NCI-H2171 treated with DMSO at 0.1 percent for 48 hours (cell line): ENCODE results near the gene CLTC.
"Not testable (repeated sequence)": the region's sequence is repeated elsewhere in the genome, so short reads cannot be mapped to it uniquely, and the experiment has no call there.

ENCODE experiments used
- DNase-seq: peaks from one replicate; lab custom pipeline; 2025; lab: John Stamatoyannopoulos, UW

CLTC gene

DNA sequence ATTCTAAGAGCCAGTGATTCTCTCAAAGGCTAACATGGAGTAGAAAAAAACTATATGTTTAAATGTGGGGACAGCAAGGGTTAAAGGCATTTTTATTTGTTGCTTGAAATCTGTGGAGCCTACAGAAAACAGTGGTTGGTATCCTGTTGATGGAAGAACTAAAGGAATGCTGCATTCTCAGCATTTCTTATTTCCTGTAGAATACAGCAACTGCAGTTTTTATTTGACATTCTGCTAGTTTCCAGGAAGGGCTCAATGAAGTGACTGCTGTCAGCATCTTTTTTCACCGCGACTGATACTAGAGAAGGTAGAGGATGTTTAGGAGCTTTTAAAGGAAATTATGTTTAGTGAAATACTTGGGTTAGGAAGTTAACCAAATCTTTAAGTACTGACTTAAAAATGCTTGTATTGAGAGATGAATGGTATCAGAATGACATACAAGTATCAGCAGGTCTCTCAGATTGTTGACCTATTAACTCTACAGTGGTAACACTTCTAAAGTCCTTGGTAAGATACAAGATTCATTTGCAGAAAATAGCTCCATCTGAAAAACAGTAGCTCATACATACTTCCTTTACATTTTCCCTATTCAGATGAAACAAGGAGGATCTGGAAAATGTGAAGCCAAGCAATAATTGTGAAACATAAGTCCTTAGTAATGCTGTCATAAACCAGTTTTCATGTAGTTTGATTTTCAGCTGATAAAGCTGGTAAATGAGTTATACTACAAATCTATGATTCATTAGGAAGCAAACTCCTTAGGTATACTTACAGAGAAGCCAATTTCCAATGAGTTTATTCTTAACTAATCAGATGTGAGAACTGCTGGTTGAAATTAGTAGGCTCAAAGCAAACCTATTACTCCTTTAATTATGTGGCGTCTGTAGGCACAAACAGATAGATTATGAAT lies 15.2 kb downstream of the CLTC start:
- no peak for DNase-seq

DNA sequence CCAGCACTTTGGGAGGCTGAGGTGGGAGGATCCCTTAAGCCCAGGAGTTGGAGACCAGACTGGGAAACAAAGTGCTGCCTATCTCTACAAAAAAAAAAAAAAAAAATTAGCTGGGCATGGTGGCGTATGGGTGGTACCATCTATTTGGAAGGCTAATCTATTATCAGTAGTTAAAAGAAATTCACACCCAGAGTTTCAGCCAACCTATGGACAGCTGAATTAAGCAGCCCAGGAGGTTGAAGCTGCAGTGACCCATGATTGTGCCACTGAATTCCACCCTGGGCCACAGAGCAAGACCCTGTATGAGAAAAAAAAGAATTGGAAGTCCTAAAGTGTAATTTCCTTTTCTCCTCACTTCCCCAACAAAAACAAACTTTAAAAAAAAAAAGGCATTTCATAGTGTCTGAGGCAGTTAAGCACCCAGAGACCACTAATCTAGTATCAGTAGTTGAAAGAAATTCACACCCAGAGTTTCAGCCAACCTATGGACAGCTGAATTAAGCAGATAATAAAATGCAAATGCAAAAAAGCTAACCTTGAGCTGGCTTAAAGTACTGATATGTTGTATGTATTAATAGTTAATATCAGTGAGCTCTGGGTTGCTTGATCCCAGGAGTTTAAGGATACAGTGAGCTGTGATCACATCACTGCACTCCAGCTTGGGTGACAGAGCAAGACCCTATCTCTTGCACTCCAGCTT lies 18.1 kb downstream of the CLTC start:
- DNase-seq: no peak

DNA sequence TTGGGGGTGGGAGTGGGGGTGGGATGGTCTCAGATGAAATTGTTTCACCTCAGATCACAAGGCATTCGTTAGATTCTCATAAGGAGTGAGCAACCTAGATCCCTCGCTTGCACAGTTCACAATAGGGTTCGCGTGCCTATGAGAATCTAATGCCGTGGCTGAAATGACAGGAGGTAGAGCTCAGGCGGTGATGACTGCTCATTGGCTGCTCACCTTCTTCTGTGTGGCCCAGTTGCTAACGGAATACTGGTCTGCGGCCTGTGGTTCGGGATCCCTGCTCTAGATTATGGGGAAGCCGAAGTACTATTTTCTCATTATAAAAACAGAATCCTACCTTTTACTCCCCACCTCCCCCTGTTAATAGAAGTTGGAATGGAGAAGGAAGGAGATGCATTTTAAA lies 18.9 kb downstream of the CLTC start:
- no peak for DNase-seq

DNA sequence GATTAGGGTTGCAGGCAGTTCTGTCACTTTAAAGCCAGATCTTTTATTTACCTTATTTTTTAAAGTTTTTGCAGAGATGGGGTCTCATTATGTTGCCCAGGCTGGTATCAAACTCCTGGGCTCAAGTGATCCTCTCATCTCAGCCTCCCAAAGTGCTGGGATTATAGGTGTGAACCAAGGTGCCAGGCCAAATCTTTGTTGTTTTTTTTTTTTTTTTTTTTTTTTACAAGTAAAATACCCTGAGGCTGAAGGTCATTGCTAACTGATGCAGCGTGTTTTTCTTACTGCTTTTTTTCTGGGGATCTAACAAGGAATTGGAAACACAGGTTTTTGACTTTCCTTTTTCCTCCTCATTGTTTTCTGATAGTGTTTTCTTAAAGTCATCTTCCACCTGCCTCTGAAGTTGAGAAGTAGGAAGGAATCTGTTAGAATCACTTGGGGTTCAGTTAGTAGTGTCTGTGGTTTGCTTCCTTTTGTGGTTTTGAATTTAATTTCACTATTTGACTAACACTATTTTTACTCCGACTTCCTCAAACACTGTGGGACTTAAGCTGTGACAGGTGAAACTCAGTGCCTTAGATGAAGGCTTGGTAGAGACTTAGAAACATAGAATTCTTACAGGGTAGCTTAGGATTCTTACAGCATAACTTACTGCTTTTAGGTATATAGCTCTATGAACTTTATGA lies 22.2 kb downstream of the CLTC start:
- no peak for DNase-seq

DNA sequence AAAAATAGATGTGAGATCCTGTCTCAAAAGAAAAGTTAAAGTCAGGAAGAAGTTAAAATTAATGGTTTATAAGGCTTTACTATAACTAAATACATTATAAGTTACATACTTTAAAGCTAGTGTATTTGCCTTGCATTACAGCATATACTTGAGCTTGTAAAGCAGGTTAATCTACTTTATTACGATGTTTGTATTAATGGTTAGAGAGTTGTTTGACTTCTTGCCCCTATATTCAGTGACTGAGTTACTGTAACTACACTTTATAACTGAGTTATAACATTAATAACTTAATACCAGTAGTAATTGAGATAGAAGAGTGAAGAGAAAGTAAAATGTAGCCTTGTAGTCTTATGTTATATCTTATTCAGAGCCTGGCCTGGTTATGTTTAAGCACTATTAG lies 22.9 kb downstream of the CLTC start:
- DNase-seq: no peak

DNA sequence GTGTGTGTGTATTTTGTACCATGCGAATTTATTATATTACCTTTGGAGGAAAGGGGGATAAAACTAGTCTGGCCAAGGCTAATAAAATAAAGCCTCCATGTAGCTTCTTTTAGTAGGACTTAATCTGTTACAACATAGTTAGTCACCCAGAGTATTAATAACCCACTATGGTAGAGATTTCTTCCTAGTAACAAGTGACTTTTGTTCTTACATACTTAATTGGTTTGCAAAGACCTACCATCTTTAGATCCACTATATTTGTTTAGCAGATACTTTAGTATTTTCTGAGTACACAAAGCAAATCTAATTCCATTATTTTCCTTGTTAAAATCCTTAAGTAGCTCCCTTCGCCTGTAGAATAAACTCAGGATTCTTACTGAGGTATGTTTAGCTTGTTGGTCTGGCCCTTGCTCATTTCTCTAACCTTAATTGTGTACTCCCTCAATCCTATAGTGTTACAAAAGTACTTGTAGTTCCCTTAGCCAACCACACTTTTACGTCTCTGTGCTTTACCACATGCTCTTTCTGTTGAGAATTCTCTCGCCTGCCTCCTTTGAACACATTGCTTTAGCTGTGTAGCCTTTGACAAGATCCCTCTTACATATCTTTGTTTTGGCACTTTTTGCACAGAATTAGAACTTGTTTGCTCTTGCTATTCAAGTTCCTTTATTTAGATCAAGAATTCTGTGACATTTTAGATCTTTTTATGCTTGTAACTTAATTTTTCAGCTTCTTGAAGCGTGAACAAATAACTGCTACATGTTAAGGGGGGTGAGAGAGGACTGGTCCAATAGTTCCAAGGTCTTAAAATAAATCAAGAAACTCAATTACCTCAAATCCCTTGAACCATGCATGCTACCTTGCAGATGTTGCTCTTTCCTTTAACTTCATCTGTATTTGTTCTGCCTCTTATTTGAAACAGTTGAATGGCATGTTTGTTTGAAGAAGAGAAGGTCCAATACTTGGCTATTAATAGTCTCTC lies 23.8 kb downstream of the CLTC start:
- DNase-seq: no peak

DNA sequence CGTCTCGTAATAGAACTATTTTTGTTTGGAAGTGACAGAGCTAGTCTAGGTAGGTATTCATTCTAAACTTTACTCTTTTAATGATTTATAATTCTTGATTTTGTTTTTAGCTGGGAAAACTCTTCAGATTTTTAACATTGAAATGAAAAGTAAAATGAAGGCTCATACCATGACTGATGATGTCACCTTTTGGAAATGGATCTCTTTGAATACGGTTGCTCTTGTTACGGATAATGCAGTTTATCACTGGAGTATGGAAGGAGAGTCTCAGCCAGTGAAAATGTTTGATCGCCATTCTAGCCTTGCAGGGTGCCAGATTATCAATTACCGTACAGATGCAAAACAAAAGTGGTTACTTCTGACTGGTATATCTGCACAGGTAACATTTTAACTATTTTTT lies 27.6 kb downstream of the CLTC start:
- DNase-seq: no peak

DNA sequence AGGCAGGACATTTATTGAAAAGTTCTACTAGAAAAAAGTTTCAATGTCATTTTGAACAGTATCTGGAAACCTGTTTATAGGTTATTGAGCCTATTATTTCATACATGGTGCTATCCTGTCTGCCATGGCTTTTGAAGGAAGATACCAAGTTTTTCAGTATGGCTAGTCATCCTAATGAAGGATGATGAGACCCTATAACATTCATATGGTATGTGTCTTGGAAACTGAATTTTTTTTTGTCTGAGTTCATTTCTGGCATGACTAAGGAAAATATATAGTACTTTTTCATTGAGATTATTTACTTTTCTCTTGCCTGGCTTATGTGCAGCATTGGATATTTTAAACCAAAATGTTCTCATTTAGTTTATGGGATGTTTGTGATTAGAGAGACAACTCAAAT lies 30.2 kb downstream of the CLTC start:
- DNase-seq: no peak

DNA sequence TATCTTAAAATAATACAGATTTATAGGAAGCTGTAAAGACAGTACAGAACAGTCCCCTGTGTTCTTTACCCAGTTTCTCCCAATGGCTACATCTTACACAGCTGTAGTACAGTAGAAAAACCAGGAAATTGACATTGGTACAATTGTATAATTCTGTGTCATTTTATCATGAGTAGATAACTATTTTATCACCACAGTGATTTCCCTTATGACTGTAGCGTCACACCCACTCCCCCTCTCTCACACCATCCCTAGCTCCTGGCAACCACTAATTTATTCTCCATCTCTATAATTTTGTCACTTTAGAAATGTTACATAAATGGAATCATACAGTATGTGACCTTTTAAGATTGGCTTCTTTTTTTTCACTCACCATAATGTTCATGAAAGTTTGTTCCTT lies 30.9 kb downstream of the CLTC start:
- no peak for DNase-seq

DNA sequence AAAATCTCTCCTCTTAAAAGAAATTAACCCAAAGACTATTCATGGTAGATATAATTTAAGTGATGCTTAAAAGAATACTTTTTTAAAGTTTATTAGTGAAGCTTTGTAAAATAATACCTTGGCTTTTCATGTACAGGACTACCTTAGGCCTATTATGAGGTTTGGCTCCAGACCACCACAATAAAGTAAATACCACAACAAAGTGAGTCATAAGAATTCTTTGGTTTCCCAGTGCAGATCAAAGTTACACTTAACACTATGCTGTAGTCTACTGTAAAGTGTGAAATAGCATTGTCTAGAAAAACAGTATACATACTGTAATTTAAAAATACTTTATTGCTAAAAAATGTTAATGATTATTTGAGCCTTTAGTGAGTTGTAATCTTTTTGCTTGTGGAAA lies 31.7 kb downstream of the CLTC start:
- no peak for DNase-seq

DNA sequence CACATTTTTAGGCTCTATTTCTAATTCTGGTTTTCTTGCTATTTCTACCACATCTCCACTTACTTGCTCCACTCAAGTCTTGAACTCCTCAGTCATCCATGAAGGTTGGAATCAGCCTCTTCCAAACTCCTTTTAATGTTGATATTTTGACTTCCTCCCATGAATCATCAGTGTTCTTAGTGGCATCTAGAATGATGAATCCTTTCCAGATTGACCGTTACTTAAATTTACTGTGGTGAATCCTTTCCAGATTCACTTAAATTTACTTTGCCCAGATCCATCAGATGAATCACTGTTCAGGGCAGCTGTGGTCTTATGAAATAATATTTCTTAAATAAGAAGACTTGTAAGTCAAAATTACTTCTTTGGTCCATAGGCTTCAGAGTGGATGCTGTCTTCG lies 32.4 kb downstream of the CLTC start:
- DNase-seq: no peak

DNA sequence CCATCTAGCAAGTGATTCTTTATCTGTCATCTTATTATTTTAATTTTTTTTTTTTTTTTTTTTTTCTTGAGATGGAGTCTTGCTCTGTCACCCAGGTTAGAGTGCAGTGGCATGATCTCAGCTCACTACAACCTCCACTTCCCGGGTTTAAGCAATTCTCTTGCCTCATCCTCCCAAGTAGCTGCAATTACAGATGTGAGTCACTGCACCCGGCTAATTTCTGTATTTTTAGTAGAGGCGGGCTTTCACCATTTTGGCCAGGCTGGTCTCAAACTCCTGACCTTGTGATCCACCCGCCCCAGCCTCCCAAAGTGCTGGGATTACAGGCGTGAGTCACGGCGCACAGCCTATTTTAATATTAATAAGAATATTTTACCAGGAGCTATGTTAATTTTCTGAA lies 36.9 kb downstream of the CLTC start:
- DNase-seq: not testable (repeated sequence)

DNA sequence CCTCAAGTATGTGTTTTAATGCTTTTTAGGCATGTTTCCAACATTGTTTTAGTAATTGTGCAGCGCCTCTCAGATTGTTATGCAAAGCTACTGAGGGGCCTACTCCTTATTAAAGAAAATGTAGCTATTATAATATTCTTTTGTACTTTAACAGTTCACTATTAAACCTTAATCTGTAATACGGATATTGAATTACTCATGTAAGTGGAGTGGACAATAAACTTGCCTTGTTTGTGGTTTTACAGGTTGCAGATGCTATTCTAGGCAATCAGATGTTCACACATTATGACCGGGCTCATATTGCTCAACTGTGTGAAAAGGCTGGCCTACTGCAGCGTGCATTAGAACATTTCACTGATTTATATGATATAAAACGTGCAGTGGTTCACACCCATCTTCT lies 46.5 kb downstream of the CLTC start:
- no peak for DNase-seq

DNA sequence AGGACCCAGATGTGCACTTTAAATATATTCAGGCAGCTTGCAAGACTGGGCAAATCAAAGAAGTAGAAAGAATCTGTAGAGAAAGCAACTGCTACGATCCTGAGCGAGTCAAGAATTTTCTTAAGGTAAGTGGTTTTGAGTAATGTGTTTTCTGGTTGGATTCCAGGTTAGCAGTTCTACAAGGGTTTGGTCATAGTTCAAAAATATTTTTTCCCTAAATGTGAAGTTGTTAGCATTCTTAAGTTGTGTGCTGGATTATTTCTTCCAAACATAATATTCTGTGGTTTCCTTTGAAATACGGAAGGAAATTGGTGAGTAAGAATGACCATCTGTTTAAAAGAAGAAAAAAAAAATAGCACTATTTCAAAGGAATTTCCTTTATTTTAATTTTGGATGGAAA lies 49.1 kb downstream of the CLTC start:
- no peak for DNase-seq

DNA sequence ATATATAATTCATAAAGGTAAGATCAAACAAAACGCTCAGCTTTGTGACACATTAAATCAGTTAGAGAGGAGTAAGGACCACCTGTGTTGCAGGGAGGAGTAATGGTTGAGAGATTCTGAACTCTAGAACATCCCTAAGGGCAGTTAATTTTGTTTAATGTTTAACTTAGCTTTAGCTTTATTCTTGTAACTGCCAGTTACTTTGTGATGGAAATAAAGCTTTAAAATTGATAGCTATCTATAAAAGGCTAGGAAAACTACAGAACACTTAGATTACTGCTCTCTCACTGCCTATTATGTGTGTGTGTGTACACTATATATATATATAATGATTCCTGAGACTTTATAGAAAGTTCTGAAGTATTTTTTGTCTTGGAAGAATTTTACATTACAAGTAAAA lies 49.7 kb downstream of the CLTC start:
- no peak for DNase-seq

DNA sequence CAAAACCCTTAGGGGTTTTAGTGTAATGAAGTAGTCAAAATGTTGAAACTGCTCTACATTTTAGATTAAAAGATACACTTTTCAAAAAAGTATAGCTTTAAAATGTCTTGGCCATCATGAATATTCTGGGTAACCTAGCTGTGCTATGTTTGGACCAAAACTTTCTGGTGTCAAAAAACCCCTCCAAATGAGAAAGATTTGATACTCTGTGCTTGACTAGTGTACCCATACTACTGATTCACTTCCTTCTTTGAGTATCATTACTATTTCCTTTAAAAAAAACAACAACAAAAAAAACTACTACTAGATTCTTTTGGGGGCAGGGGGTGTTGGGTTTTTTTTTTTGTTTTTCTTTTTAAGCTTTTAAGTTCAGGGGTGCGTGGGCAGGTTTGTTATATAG lies 50.2 kb downstream of the CLTC start:
- no peak for DNase-seq

DNA sequence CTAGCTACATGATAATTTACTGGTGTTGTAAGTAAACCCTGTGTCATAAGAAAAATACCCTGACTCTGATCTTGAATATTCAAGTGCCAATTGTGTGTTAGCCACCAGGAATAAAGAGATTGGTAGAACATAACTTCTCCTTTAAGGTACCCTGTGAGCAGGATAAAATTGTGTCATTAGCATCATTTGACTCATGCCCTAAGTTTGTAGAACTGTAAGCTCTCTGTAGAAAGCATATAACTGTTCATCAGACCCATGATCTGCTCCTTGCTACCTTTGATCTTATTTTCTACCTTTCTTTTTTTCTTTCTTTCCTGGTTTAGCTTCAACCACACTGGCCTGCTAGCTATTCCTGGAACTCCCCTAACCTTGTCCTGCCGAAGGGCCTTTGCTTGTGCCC lies 51.7 kb downstream of the CLTC start:
- DNase-seq: no peak

DNA sequence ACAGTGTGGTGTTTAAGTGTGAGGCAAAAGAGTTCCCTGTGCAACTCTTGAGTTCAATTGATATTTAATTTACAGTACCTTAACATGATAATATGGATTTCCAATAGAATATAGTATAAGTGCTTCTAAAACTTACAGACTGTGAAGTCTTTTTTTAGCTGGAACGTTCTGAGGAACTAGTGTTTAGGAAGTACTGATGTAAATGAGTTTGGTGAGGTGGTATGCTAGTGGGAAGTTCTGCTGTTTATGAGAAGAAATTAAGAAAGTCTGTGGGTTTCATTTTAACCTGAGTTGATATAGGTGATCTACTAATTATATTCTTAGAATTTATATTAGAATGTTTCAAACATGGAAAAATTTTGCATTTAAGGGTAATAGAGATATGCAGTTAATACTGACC lies 55.5 kb downstream of the CLTC start:
- no peak for DNase-seq

DNA sequence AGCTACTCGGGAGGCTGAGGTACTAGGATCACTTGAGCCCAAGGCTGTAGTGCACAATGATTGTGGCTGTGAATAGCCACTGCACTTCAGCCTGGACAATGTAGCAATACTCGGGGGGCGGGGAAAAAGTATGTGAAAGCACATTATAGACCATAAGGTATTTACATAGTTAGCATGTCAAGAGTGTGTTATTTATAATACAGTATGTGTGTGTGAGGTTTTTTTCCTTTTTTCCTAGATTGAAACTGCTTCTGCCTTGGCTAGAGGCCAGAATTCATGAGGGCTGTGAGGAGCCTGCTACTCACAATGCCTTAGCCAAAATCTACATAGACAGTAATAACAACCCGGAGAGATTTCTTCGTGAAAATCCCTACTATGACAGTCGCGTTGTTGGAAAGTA lies 57.0 kb downstream of the CLTC start:
- DNase-seq: no peak

DNA sequence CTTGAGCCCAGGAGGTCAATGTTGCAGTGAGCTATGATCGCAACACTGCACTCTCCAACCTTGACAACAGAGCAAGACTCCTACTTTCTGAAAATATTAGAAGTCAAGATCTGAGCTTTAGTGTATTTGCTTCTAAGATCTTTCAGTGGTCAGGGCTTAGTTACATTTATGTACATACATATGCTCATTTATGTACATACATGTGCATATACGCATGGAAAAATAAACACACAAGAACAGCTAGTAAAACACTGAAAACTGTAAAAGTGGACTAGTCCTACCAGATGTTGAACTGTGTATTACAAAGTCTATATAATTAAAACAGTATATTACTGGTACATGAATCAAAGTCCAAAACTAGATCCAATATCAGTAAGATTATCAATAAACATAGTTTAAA lies 59.2 kb downstream of the CLTC start:
- DNase-seq: no peak

DNA sequence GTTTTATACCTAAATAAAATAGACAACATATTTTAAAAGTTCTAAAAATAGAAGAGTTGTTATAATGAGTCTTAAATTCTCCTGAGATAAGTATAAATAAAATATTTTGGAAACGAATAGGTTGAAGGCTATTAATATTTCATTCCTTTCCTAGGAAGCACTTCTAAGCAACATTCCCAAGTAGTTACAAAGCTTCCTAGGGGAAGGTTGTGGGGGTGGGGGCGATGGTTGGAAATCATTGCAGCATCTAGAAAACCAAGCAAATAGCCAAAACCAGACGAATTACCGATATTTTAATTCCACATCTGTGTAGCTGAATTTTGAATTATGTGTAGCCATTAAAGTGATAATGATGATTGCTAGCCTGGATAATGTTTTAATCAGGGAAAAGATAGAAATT lies 60.6 kb downstream of the CLTC start:
- no peak for DNase-seq

DNA sequence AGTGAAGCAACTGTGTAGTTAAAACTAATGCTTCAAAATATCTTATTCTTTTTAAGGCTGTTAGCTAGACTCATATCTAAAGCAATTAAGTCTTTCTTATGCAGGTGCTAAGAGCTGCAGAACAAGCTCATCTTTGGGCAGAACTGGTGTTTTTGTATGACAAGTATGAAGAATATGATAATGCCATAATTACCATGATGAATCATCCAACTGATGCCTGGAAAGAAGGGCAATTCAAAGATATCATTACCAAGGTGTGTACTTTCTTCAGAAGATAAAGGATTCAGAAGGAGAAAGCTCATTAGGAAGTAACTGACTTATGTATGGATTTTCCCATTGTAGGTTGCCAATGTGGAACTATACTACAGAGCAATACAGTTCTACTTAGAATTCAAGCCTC lies 63.6 kb downstream of the CLTC start:
- no peak for DNase-seq
